OCI-LY3 (cell line): ENCODE data around the gene ICE1.

Source experiments
- CTCF ChIP-seq: fragments of 200-600, 300-600 bp; sonication (generic); IDR thresholded peaks from 2 replicates; pipeline ENCODE4 v1.5.1; 2014; ENCODE audit warnings: antibody characterized with exemption, low read length, low read depth
- EZH2phosphoT487 ChIP-seq: fragments of 200-600 bp; shearing (Covaris generic); IDR thresholded peaks from 2 replicates; pipeline ENCODE4 v1.6.1; 2018; ENCODE audit warnings: antibody characterized with exemption, mixed run types, low read depth

GRCh38 chr5:5386329-5386728, 36.1 kb upstream of the ICE1 start:
- TF ChIP-seq CTCF (no peak), EZH2phosphoT487 (no peak)
